ENCODE results near the gene GEMIN8.

GEMIN8 gene

GRCh38 chrX:14006540-14006939 is 23.2 kb downstream of the GEMIN8 start:
- Histone ChIP-seq H3K27ac (ENCODE audit: low read depth, low read length, poor library complexity, severe bottlenecking) (no peak overlapping the region), H3K9me2 (ENCODE audit: low read depth, low read length) (no peaks in the 10 kb centered on the region), H3K9me3 (ENCODE audit: low read length) (no peaks in the 10 kb centered on the region), H3K36me3 (ENCODE audit: insufficient read depth, low read length) (no peaks in the 10 kb centered on the region; the same call in 1 of the 2 replicates), H3F3A (ENCODE audit: insufficient read depth, low read length) (no peaks in the 10 kb centered on the region), H3K79me2 (ENCODE audit: insufficient read depth, low read length) (no peaks in the 10 kb centered on the region), H3K4me3 (ENCODE audit: low read depth, low read length, poor library complexity, severe bottlenecking) (no peak overlapping the region), H3K4me2 (ENCODE audit: low read length) (no peak overlapping the region), H2AFZ (ENCODE audit: low read length) (no peak overlapping the region), H4K20me1 (ENCODE audit: insufficient read depth, low read length) (no peaks in the 10 kb centered on the region), H3K4me1 (ENCODE audit: insufficient read depth, low read length, severe bottlenecking) (no peaks in the 10 kb centered on the region), H3K9ac (ENCODE audit: low read length) (no peak overlapping the region), H3K27me3 (ENCODE audit: insufficient read depth, low read length) (no peaks in the 10 kb centered on the region)
- TF ChIP-seq CTCF (IDR thresholded peaks at IDR 0.05; ENCODE audit: low read length) (no peak), EZH2 (IDR thresholded peaks at IDR 0.05; ENCODE audit: borderline replicate concordance, low read length) (no peak)

GRCh38 chrX:14003876-14004425 is 25.7 kb downstream of the GEMIN8 start:
- no peaks in the 10 kb centered on the region for H3F3A ChIP-seq (ENCODE audit: insufficient read depth, low read length)
- H2AFZ ChIP-seq (ENCODE audit: low read length), result no peak overlapping the region
- H3K79me2 ChIP-seq (ENCODE audit: insufficient read depth, low read length), result no peaks in the 10 kb centered on the region
- H3K36me3 ChIP-seq (ENCODE audit: insufficient read depth, low read length), result no peaks in the 10 kb centered on the region; the same call in 1 of the 2 replicates
- no peak for TF ChIP-seq EZH2 (IDR thresholded peaks at IDR 0.05; ENCODE audit: borderline replicate concordance, low read length)
- no peak for TF ChIP-seq CTCF (IDR thresholded peaks at IDR 0.05; ENCODE audit: low read length)
- no peak overlapping the region for H3K4me2 ChIP-seq (ENCODE audit: low read length)
- no peak overlapping the region for H3K27ac ChIP-seq (ENCODE audit: low read depth, low read length, poor library complexity, severe bottlenecking)
- no peaks in the 10 kb centered on the region for H3K9me3 ChIP-seq (ENCODE audit: low read length)
- H3K27me3 ChIP-seq (ENCODE audit: insufficient read depth, low read length), result no peaks in the 10 kb centered on the region
- H4K20me1 ChIP-seq (ENCODE audit: insufficient read depth, low read length), result no peaks in the 10 kb centered on the region
- H3K9me2 ChIP-seq (ENCODE audit: low read depth, low read length), result no peaks in the 10 kb centered on the region
- H3K4me3 ChIP-seq (ENCODE audit: low read depth, low read length, poor library complexity, severe bottlenecking), result no peak overlapping the region
- no peak overlapping the region for H3K9ac ChIP-seq (ENCODE audit: low read length)
- no peaks in the 10 kb centered on the region for H3K4me1 ChIP-seq (ENCODE audit: insufficient read depth, low read length, severe bottlenecking)

GRCh38 chrX:14003028-14003427 is 26.7 kb downstream of the GEMIN8 start:
- no peaks in the 10 kb centered on the region for H4K20me1 ChIP-seq (ENCODE audit: insufficient read depth, low read length)
- no peaks in the 10 kb centered on the region for H3K36me3 ChIP-seq (ENCODE audit: insufficient read depth, low read length)
- no peaks in the 10 kb centered on the region for H3K9me2 ChIP-seq (ENCODE audit: low read depth, low read length)
- no peaks in the 10 kb centered on the region for H3K9me3 ChIP-seq (ENCODE audit: low read length)
- H3K79me2 ChIP-seq (ENCODE audit: insufficient read depth, low read length), result no peaks in the 10 kb centered on the region
- no peak overlapping the region for H2AFZ ChIP-seq (ENCODE audit: low read length)
- H3K4me1 ChIP-seq (ENCODE audit: insufficient read depth, low read length, severe bottlenecking), result no peaks in the 10 kb centered on the region
- no peak overlapping the region for H3K4me2 ChIP-seq (ENCODE audit: low read length)
- TF ChIP-seq EZH2 (IDR thresholded peaks at IDR 0.05; ENCODE audit: borderline replicate concordance, low read length) (no peak), CTCF (IDR thresholded peaks at IDR 0.05; ENCODE audit: low read length) (no peak)
- H3K4me3 ChIP-seq (ENCODE audit: low read depth, low read length, poor library complexity, severe bottlenecking), result no peak overlapping the region
- no peak overlapping the region for H3K27ac ChIP-seq (ENCODE audit: low read depth, low read length, poor library complexity, severe bottlenecking)
- no peak overlapping the region for H3K9ac ChIP-seq (ENCODE audit: low read length)
- no peaks in the 10 kb centered on the region for H3F3A ChIP-seq (ENCODE audit: insufficient read depth, low read length)
- H3K27me3 ChIP-seq (ENCODE audit: insufficient read depth, low read length), result no peaks in the 10 kb centered on the region

Measured in OCI-LY1 (cell line).